Endothelial cell of umbilical vein (primary cell): Measurements from ENCODE around the gene ZBTB20. TPM values are rescaled to one million over a fixed set of nuclear protein-coding genes. Genes with fewer than 3 reads are reported as not detected.

ENCODE experiments used
- BruUV-seq: library from RNA; stranded (reverse); fragments of 400-500 nt; replicated peaks from 2 replicates; lab custom pipeline; 2021; lab: Mats Ljungman, UMichigan
- CTCF ChIA-PET: fragments of 300-600, 350-600 bp; sonication (Branson Sonifier 250); formaldehyde crosslinking; loops from one replicate; lab custom pipeline; 2021; ENCODE audit warnings: antibody characterized with exemption, inconsistent platforms; lab: Charles Lee
- POLR2A ChIA-PET: fragments of 300-600, 350-600 bp; sonication (Branson Sonifier 250); formaldehyde crosslinking; loops from one replicate; lab custom pipeline; 2021; ENCODE audit warnings: antibody characterized with exemption, inconsistent platforms; lab: Charles Lee
- DNase-seq: peaks from one replicate; pipeline ENCODE4 v3.0.0-alpha.2; 2011; ENCODE audit warnings: low read depth, low spot score
- FAIRE-seq: peaks from 2 replicates; lab custom pipeline; 2011; peaks lifted over from hg19 to GRCh38; lab: Jason Lieb, UNC
- H2AFZ ChIP-seq: 2 replicates; pipeline ENCODE4 v1.6.0; 2012; ENCODE audit warnings: low read depth, low read length, control low read depth, inconsistent platforms
- H3K27ac ChIP-seq: 2 replicates; pipeline ENCODE4 v1.5.1; 2011; ENCODE audit warnings: low read depth, mild to moderate bottlenecking, control low read depth, low read length, moderate library complexity; ENCODE audit not compliant: insufficient read depth
- H3K27me3 ChIP-seq, 2 experiments: 2 replicates each; pipeline versions ENCODE4 v1.6.0 to v1.6.1; 2011; ENCODE audit warnings: low read length in 2 of 2, mixed read lengths in 1 of 2; ENCODE audit not compliant: control insufficient read depth in 2 of 2, insufficient read depth in 2 of 2
- H3K36me3 ChIP-seq, 2 experiments: 2 replicates in 1 of 2; 3 replicates in 1 of 2; pipeline ENCODE4 v1.5.1; 2011; ENCODE audit warnings: low read length in 2 of 2, mild to moderate bottlenecking in 1 of 2, moderate library complexity in 1 of 2; ENCODE audit not compliant: control insufficient read depth in 2 of 2, insufficient read depth in 2 of 2; ENCODE audit errors: extremely low read depth in 1 of 2
- H3K4me1 ChIP-seq: 3 replicates; pipeline ENCODE4 v1.5.1; 2011; ENCODE audit warnings: mild to moderate bottlenecking, low read length; ENCODE audit not compliant: control insufficient read depth, insufficient read depth; ENCODE audit errors: extremely low read depth
- H3K4me2 ChIP-seq: 2 replicates; pipeline ENCODE4 v1.6.1; 2011; ENCODE audit warnings: low read length, control low read depth, mixed read lengths; ENCODE audit not compliant: insufficient read depth
- H3K4me3 ChIP-seq, 3 experiments: fragments of 200-600 bp in 1 of 3; sonication (generic), shearing (Covaris generic) in 1 of 3; replicated peaks in 1 of 3; 2 replicates each; pipeline ENCODE4 v1.5.1; 2011 to 2016; ENCODE audit warnings: control low read depth in 3 of 3, low read length in 3 of 3, mild to moderate bottlenecking in 2 of 3, inconsistent platforms in 1 of 3, low read depth in 1 of 3, moderate library complexity in 1 of 3; ENCODE audit not compliant: insufficient read depth in 1 of 3
- H3K79me2 ChIP-seq: 2 replicates; pipeline ENCODE4 v1.6.0; 2012; ENCODE audit warnings: low read length, inconsistent platforms; ENCODE audit not compliant: control insufficient read depth, insufficient read depth
- H3K9ac ChIP-seq: replicated peaks from 2 replicates; pipeline ENCODE3; 2011; ENCODE audit warnings: low read length, control low read depth; ENCODE audit not compliant: insufficient read depth; ENCODE audit errors: extremely low read depth
- H3K9me1 ChIP-seq: replicated peaks from 3 replicates; pipeline ENCODE4 v1.6.0; 2011; ENCODE audit warnings: mild to moderate bottlenecking, low read length; ENCODE audit not compliant: control insufficient read depth, insufficient read depth; ENCODE audit errors: extremely low read depth
- H3K9me3 ChIP-seq: replicated peaks from 2 replicates; pipeline ENCODE4 v1.5.1; 2012; ENCODE audit warnings: low read length, inconsistent platforms; ENCODE audit not compliant: control insufficient read depth, insufficient read depth
- H4K20me1 ChIP-seq: replicated peaks from 2 replicates; pipeline ENCODE3; 2011; ENCODE audit warnings: mild to moderate bottlenecking, low read length; ENCODE audit not compliant: control insufficient read depth, insufficient read depth; ENCODE audit errors: extremely low read depth
- CTCF ChIP-seq, 2 donors: IDR thresholded peaks; 1 replicate in 1 of 2; 2 replicates in 1 of 2; pipeline ENCODE4 v1.5.1; 2011; ENCODE audit warnings: low read length in 2 of 2, mild to moderate bottlenecking in 2 of 2, moderate library complexity in 2 of 2, control low read depth in 1 of 2, inconsistent platforms in 1 of 2, low read depth in 1 of 2; ENCODE audit not compliant: insufficient read depth in 1 of 2; ENCODE audit errors: extremely low read depth in 1 of 2
- EZH2 ChIP-seq: IDR thresholded peaks from 2 replicates; pipeline ENCODE4 v1.6.1; 2012; ENCODE audit warnings: borderline replicate concordance, low read depth, mild to moderate bottlenecking, moderate library complexity, low read length, inconsistent platforms; ENCODE audit not compliant: severe bottlenecking
- FOS ChIP-seq: IDR thresholded peaks from 2 replicates; pipeline ENCODE4 v1.6.1; 2011; ENCODE audit warnings: mild to moderate bottlenecking, low read length, moderate library complexity, borderline replicate concordance; ENCODE audit not compliant: insufficient read depth
- GATA2 ChIP-seq: IDR thresholded peaks from 2 replicates; pipeline ENCODE4 v1.7.0; 2011; ENCODE audit warnings: low read depth, mild to moderate bottlenecking, moderate library complexity, mixed read lengths, low read length; ENCODE audit not compliant: insufficient read length, insufficient read depth
- JUN ChIP-seq: IDR thresholded peaks from 2 replicates; pipeline ENCODE4 v1.6.1; 2011; ENCODE audit warnings: borderline replicate concordance, low read depth; ENCODE audit not compliant: insufficient read length, insufficient read depth
- MAX ChIP-seq: IDR thresholded peaks from 2 replicates; pipeline ENCODE4 v1.6.1; 2011; ENCODE audit not compliant: insufficient read depth, insufficient read length
- MYC ChIP-seq: IDR thresholded peaks from one replicate; pipeline ENCODE4 v1.6.1; 2011; ENCODE audit warnings: mild to moderate bottlenecking, low read depth, low read length
- POLR2A ChIP-seq: IDR thresholded peaks from 2 replicates; pipeline ENCODE4 v1.6.1; 2012; ENCODE audit warnings: low read depth, mild to moderate bottlenecking, control low read depth, low read length
- POLR2AphosphoS5 ChIP-seq: IDR thresholded peaks from 2 replicates; pipeline ENCODE4 v1.6.1; 2012; ENCODE audit warnings: low read depth, mild to moderate bottlenecking, control low read depth, low read length, moderate library complexity; ENCODE audit not compliant: insufficient read depth
- dilution Hi-C: fragments of 300-500 bp; cut with MboI; formaldehyde crosslinking; loops from one replicate; pipeline ENCODE4 v1.15.0; 2019; ENCODE audit warnings: low sequenced_read_pairs; ENCODE audit not compliant: extremely low pct_ligation_motif_present
- intact Hi-C: fragments of 100-400 bp; cut with micrococcal nuclease; formaldehyde crosslinking; loops from one replicate; pipeline ENCODE4 v1.10.0; 2022
- polyA plus RNA-seq, 4 experiments: library from polyadenylated mRNA; depleted of rRNA in 3 of 4; stranded (reverse) in 3 of 4; unstranded in 1 of 4; fragments of >200 nt; gene quantifications; 2 replicates each; pipeline versions ENCODE4 v1.2.1 to v1.2.3, GENCODE V29; 2011 to 2012; ENCODE audit warnings: missing spikeins in 1 of 4
- total RNA-seq: library from RNA; stranded (reverse); gene quantifications from 2 replicates; pipeline ENCODE4 v1.2.3, GENCODE V29; 2021

ZBTB20 gene
- total and polyA plus RNA-seq, 2 donors (not counting 3 experiments of a cell fraction or from before 2014, with no cell fraction given), result 2.1 to 20.5 TPM

GRCh38 chr3:115190747-115191146 lies 43.7 kb upstream of the ZBTB20 start:
- H3K79me2 ChIP-seq, result no peaks in the 10 kb centered on the region
- H3K9ac ChIP-seq, result no peak overlapping the region
- no peak overlapping the region for H3K4me3 ChIP-seq
- H2AFZ ChIP-seq, result no peak overlapping the region
- H3K36me3 ChIP-seq, result no peaks in the 10 kb centered on the region
- intact Hi-C loops, result no loop called here
- H3K9me3 ChIP-seq, result no peaks in the 10 kb centered on the region
- no peaks in the 10 kb centered on the region for H3K27me3 ChIP-seq
- H3K4me1 ChIP-seq, result no peaks in the 10 kb centered on the region
- no peaks in the 10 kb centered on the region for H4K20me1 ChIP-seq
- BruUV-seq, result no TSS peak
- H3K27ac ChIP-seq, result no peak overlapping the region
- CTCF ChIA-PET, result no interaction called here
- TF ChIP-seq POLR2A (no peak), GATA2 (no peak), POLR2AphosphoS5 (no peak), FOS (no peak), MYC (no peak), MAX (no peak), JUN (no peak), CTCF (IDR thresholded peaks at IDR 0.05; ENCODE audit: extremely low read depth in 1 of 2, insufficient read depth in 1 of 2, low read depth in 1 of 2, low read length in 2 of 2) (no peak), EZH2 (no peak)
- FAIRE-seq, result no peak
- H3K4me2 ChIP-seq, result no peak overlapping the region
- dilution Hi-C loops, result no loop called here
- no peak for DNase-seq
- H3K9me1 ChIP-seq, result no peaks in the 10 kb centered on the region
- POLR2A ChIA-PET, result no interaction called here
